NCI-H1436 treated with DMSO at 0.1 percent for 48 hours (cell line): Measurements from ENCODE around the gene CHCHD6.

Experiments used
- DNase-seq: peaks from one replicate; lab custom pipeline; 2025; lab: John Stamatoyannopoulos, UW

Gene CHCHD6

GRCh38 chr3:127008236-127008635 is 304.2 kb downstream of the CHCHD6 start:
- DNase-seq = no peak

GRCh38 chr3:127009531-127009930 is 305.5 kb downstream of the CHCHD6 start:
- DNase-seq = no peak
